Activated T-helper 9 cell treated with anti-CD3 and anti-CD28 coated beads, Interleukin-2, amount 50 U/mL, for 16 hours (primary cell): Measurements from ENCODE around the gene GLYAT.

Source experiments
- DNase-seq: peaks from one replicate; pipeline ENCODE4 v3.0.0-alpha.2; 2020; ENCODE audit warnings: low read depth

Gene GLYAT

GRCh38 chr11:58676563-58677135 lies 55.1 kb downstream of the GLYAT start:
- no peak for DNase-seq

GRCh38 chr11:58675334-58676155 lies 56.2 kb downstream of the GLYAT start:
- peak; percentile 61 for DNase-seq

- no peak for DNase-seq
These were observed 57.1 kb downstream of the GLYAT start for GRCh38 chr11:58674609-58675008.

GRCh38 chr11:58671983-58672633 lies 59.6 kb downstream of the GLYAT start:
- no peak for DNase-seq

GRCh38 chr11:58659910-58660570 lies 71.7 kb downstream of the GLYAT start:
- DNase-seq: no peak

- no peak for DNase-seq
These were observed 72.3 kb downstream of the GLYAT start for GRCh38 chr11:58659404-58659803.
